HG03175 (cell line): ENCODE results near the gene RASGRP2.
"Not testable (repeated sequence)": the region's sequence is repeated elsewhere in the genome, so short reads cannot be mapped to it uniquely, and the experiment has no call there.

ENCODE experiments used
- ATAC-seq: cut with Tn5 transposase; IDR thresholded peaks from one replicate; pipeline ENCODE4 v1.9.1; 2021; ENCODE audit warnings: mild to moderate bottlenecking, moderate library complexity; ENCODE audit not compliant: unreplicated experiment

RASGRP2 gene

GRCh38 chr11:64701956-64702355 lies 42.0 kb downstream of the RASGRP2 start:
- not testable (repeated sequence) for ATAC-seq

- ATAC-seq, result no peak
Observed at GRCh38 chr11:64698427-64698826, 45.5 kb downstream of the RASGRP2 start.

GRCh38 chr11:64697663-64698375 lies 46.1 kb downstream of the RASGRP2 start:
- ATAC-seq, result no peak

GRCh38 chr11:64696045-64696444 lies 47.9 kb downstream of the RASGRP2 start:
- no peak for ATAC-seq

- ATAC-seq, result no peak
Observed at GRCh38 chr11:64695548-64695947, 48.4 kb downstream of the RASGRP2 start.

- no peak for ATAC-seq
Observed at GRCh38 chr11:64694821-64695365, 49.0 kb downstream of the RASGRP2 start.

- ATAC-seq, result no peak
Observed at GRCh38 chr11:64694026-64694755, 49.8 kb downstream of the RASGRP2 start.

GRCh38 chr11:64692764-64693331 lies 51.1 kb downstream of the RASGRP2 start:
- ATAC-seq, result no peak

GRCh38 chr11:64691543-64691942 lies 52.4 kb downstream of the RASGRP2 start:
- no peak for ATAC-seq

- no peak for ATAC-seq
Observed at GRCh38 chr11:64690235-64690634, 53.7 kb downstream of the RASGRP2 start.

GRCh38 chr11:64688534-64688982 lies 55.4 kb downstream of the RASGRP2 start:
- ATAC-seq, result peak; percentile 74

- ATAC-seq, result no peak
Observed at GRCh38 chr11:64687643-64688533, 56.1 kb downstream of the RASGRP2 start.

- no peak for ATAC-seq
Observed at GRCh38 chr11:64687204-64687603, 56.7 kb downstream of the RASGRP2 start.

GRCh38 chr11:64686466-64687170 lies 57.3 kb downstream of the RASGRP2 start:
- ATAC-seq, result no peak

GRCh38 chr11:64685536-64685935 lies 58.4 kb downstream of the RASGRP2 start:
- ATAC-seq, result no peak

GRCh38 chr11:64684357-64684756 lies 59.6 kb downstream of the RASGRP2 start:
- no peak for ATAC-seq

- no peak for ATAC-seq
Observed at GRCh38 chr11:64681171-64681570, 62.8 kb downstream of the RASGRP2 start.

- no peak for ATAC-seq
Observed at GRCh38 chr11:64679846-64680245, 64.1 kb downstream of the RASGRP2 start.

GRCh38 chr11:64677441-64678023 lies 66.4 kb downstream of the RASGRP2 start:
- no peak for ATAC-seq
